ENCODE results near the gene MAPK12.
A peak's percentile ranks its signal among the peaks of the same experiment; 100 is the strongest.
"Not testable (repeated sequence)": the region's sequence is repeated elsewhere in the genome, so short reads cannot be mapped to it uniquely, and the experiment has no call there.

The MAPK12 gene

GRCh38 chr22:50281957-50282356 lies 20.5 kb upstream of the MAPK12 start:
- DNase-seq (ENCODE audit: low spot score), result no peak

DNA sequence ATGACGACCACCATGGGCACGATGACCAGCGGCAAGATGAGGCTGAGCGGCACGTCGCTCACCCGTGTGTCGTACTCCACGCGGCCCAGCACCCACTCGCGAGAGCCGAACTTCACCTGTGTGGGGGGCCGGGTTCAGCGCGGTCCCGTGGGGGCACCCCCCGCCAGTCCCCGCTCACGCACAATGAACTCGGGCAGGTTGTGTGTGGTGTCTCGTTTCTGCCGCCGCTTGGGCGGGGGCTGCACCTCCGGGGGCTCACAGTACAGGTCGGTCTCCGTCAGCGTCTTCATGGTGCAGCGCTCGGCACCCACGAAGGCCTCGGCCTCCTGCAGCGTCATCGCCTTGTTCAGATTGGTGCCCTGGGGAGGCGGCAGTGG lies 19.9 kb upstream of the MAPK12 start:
- DNase-seq (ENCODE audit: low spot score), result no peak

- no peak for DNase-seq (ENCODE audit: low spot score)
These were observed 19.4 kb upstream of the MAPK12 start for GRCh38 chr22:50280708-50281383.

GRCh38 chr22:50280022-50280707 lies 18.7 kb upstream of the MAPK12 start:
- no peak for DNase-seq (ENCODE audit: low spot score)

DNA sequence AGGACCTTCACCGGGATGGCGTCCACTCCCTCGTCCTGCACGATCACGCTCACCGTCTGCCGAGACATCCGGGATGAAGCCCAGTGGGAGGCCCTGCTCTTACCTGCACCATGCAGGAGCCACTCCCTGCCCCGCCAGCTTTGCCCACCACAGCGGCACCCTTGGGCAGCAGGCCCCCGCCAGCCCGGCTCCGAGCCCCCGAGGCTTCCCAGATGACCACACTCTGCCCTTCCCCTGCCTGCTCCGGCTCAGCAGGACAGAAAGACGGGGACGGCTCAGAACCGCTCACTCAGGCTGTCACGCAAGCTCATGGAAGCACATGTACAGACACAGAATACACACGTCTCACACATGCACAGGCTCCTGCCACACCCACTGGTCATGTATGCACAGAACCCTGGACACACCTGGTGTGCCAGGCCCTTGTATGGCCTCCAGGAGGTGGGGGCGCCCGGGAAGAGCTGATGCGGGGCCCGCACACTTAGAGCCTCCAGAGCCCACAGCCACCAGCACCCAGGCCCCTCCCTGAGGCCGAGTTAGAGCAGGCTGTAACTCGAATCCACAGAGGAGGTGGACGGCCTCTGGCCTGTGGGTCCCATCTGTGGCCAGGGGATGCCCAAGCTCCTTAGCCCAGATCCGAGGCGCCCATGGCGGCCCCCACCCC lies 17.6 kb upstream of the MAPK12 start:
- no peak for DNase-seq (ENCODE audit: low spot score)

- no peak for DNase-seq (ENCODE audit: low spot score)
These were observed 17.0 kb upstream of the MAPK12 start for GRCh38 chr22:50278461-50278860.

GRCh38 chr22:50277761-50278160 lies 16.3 kb upstream of the MAPK12 start:
- no peak for DNase-seq (ENCODE audit: low spot score)

- no peak for DNase-seq (ENCODE audit: low spot score)
These were observed 14.7 kb upstream of the MAPK12 start for GRCh38 chr22:50276143-50276542.

DNA sequence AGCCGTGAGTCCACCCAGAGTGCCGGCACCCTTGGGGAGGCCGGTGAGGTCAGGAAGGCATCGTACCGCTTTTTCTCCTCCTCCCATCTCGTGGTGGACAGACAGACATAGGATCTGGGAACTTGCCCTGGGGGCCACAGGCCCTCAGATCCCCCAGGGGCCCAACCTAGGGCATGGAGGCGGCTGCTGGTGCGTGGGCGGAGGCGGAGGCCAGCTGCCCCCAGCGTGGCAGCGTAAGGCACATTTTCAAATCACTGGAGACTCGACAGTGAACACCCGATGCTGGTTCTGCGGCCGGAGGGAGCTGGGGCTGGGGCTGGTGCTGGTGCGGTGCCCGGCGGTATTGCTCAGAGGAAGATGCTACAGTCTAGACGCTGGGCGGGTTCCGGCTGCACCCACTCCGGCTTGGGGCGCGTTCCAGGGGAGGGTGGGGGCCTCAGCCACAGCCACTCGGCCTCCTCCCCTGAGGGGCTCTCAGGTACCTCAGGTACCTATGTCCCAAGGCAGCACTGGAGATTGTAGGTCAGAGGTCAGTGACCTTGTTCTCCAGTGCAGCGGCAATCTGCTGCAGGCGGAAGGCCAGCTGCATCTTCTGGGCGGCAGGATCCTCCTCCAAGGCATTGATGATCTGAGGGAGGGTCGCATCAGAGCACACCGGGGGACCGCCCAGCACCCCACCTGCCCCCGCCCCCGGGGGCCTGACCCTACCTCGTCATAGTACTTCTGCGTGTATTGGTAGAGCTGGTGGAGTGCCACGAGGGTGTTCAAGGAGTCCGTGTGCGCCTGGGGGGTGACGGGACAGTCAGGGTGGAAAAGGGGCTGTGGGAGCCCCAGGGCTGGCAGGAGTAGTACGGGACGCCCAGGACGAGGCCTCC lies 13.9 kb upstream of the MAPK12 start:
- no peak for DNase-seq (ENCODE audit: low spot score)

GRCh38 chr22:50274771-50275170 lies 13.3 kb upstream of the MAPK12 start:
- DNase-seq (ENCODE audit: low spot score), result no peak

GRCh38 chr22:50274311-50274710 lies 12.8 kb upstream of the MAPK12 start:
- peak; percentile 89 for DNase-seq (ENCODE audit: low spot score)

- not testable (repeated sequence) for DNase-seq (ENCODE audit: low spot score)
These were observed 12.3 kb upstream of the MAPK12 start for GRCh38 chr22:50273781-50274180.

DNA sequence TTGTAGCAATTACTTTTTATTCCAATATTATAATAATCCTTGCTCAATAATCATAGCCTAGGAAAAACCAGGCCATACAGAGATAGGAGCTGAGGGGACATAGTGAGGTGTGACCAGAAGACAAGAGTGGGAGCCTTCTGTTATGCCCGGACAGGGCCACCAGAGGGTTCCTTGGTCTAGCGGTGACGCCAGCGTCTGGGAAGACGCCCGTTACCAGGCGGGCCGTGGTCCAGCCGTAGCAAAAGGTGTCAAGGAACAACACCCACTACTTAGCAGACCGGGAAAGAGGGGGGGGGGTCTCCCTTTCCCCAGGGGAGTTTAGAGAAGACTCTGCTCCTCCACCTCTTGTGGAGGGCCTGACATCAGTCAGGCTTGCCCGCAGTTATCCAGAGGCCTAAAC lies 11.9 kb upstream of the MAPK12 start:
- not testable (repeated sequence) for DNase-seq (ENCODE audit: low spot score)

DNA sequence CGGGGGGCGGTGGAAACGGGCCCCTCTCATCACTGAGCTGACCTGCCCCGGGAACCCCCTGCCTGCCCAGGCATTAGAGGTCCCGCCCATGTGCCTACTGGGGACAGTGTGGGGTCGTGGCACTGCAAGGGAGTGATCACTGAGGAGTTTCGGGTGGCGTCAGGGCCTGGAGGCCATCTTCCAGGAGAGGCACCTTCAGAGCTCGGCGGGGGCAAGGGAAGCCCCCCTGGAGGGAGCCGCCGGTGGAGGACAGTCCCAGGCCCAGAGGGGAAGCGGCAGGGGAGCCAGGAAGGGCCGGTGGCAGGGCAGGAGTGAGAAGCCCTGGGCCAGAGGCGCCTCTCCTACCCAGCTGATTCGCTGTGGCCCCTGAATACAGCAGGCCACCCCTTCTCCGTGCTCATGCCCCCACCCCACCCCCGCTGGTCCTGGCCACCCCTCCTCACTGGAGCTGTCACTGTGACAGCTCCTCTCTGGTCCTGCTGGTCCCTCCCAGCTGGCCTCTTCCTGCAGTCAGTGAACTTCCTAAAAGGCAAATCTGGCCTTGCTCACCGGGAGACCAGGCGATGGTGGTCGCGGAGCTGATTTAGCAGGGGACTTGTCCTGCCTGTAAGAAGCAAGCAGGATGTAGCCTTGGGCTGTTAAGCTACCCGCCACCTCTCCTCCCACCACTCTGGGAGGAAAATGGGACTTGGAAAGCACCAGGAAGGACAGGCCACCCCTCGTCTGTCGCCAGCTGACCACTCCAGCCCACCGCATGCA lies 10.7 kb upstream of the MAPK12 start:
- DNase-seq (ENCODE audit: low spot score), result no peak

DNA sequence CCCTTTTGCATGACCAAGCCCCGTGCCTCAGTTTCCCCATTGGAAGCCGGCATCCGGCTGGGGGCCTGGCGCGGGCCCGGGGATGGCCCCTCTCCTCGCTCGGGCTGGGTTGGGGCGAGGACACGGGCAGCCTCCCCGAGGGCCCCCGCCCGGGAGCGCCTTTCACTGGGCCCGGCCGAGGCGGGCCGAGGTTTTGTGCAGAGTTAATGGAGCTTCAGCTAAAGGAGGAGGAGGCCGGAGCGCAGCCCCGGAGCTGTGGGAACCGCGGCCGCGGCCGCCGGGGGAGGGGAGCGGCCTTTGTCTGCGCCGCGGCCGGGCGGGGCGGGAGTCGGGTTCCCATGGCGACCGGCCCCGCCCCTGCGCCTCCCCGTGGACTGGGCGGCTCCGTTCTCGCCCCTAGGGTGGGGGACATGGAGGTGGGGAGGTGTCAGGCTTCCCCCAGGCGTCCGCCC lies 10.1 kb upstream of the MAPK12 start:
- peak; percentile 85 for DNase-seq (ENCODE audit: low spot score)

DNA sequence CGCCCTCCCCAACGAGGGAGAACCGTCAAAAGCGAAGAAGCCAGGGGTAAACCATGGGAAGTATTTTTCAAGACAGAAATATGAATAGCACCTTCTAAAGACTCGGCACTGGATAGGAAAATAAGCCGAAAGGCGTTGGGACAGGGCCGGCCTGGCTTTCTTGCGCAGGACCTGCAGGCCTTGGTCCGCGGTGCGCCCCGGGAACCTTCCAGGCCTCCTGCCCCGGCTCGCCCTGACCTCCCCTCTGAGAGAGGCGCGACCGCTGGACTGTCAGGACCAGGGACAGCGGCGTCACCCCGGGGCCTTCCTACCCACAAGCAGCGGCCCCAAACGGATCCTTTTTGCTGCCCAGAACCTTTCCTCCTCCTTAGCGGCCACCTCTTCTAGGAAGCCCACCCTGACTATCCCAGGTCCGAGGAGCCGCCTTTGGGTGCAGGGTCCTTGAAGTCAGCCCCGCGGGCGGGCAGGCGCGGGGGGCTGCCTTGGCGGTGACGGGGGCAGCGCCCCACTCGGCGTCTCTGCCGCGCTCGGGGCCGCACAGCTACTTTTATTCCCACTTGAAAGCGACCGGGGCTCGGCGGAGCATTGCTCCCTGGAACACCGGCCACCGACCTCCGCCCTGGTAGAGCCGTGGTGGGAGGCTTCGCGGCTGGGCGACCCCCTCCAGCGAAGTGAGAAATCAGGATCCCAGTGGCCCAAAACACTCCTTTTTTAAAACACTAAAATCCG lies 9.3 kb upstream of the MAPK12 start:
- peak; percentile 93 for DNase-seq (ENCODE audit: low spot score)

GRCh38 chr22:50269970-50270665 lies 8.6 kb upstream of the MAPK12 start, which contains the start of gene MAPK11:
MAPK11 (minus strand) TSS chr22:50270380; CDS start chr22:50270292, 88 bp downstream.
- DNase-seq (ENCODE audit: low spot score), result no peak

DNA sequence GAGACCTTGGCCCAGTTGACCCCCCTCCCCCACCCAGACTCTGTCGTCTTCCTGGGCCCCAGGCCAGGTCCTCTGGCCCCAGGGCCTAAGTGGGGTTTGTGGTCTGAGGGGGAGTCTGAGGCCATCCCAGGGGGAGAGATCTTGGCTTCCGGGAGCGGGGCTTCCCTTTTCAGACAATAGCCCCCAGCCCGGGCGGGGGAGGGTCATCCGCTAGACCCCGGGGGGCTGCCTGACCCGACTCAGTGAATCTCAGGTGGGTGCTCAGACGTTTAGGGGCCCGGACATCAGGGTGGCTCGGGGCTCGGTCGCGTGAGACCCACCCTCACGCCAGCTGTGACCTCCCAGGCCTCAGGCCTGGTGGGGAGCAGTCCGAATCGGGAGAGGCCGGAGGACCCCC lies 8.1 kb upstream of the MAPK12 start:
- no peak for DNase-seq (ENCODE audit: low spot score)

- DNase-seq (ENCODE audit: low spot score), result no peak
These were observed 7.2 kb upstream of the MAPK12 start for GRCh38 chr22:50268655-50269113.
